AG09319 (cell line): ENCODE results near the gene PSD4.

Experiments
- DNase-seq: peaks from one replicate; pipeline ENCODE4 v3.0.0-alpha.2; 2010; ENCODE audit warnings: low read depth; ENCODE audit errors: extremely low read depth
- TF ChIP-seq, protein P1 (sequence below): IDR thresholded peaks from 2 replicates; pipeline ENCODE4 v1.5.1; 2011; ENCODE audit warnings: low read depth, mild to moderate bottlenecking, inconsistent platforms, low read length, moderate library complexity

The PSD4 gene

DNA sequence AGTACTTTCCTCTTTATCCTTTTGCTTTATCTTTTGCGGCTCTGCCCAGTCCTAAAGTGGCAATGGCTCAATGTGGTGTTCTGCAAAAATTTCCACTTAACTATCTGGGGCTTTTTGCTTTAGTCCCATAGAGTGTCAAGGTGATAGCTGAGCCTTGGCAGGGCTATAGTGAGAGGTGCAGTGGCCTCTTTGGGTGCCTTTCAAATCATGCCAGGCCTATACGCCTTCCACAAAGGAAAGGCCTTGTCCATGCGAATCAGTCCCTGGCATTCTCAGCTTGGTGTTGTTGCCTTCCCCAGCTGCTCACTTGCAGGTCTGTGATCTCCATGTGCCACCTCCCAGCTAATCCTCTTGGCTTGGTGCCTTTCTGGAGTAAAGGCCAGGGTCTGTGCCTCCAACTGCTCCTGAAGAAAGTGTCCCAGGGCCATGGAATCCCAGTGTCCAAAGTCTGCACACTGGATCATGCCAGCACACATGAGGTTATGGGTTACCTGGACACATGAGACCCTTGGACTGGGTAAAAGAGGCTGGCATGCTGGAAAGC, 78.3 kb downstream of the PSD4 start:
- DNase-seq, result no peak
- TF ChIP-seq, protein P1, sequence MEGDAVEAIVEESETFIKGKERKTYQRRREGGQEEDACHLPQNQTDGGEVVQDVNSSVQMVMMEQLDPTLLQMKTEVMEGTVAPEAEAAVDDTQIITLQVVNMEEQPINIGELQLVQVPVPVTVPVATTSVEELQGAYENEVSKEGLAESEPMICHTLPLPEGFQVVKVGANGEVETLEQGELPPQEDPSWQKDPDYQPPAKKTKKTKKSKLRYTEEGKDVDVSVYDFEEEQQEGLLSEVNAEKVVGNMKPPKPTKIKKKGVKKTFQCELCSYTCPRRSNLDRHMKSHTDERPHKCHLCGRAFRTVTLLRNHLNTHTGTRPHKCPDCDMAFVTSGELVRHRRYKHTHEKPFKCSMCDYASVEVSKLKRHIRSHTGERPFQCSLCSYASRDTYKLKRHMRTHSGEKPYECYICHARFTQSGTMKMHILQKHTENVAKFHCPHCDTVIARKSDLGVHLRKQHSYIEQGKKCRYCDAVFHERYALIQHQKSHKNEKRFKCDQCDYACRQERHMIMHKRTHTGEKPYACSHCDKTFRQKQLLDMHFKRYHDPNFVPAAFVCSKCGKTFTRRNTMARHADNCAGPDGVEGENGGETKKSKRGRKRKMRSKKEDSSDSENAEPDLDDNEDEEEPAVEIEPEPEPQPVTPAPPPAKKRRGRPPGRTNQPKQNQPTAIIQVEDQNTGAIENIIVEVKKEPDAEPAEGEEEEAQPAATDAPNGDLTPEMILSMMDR, result no peak

DNA sequence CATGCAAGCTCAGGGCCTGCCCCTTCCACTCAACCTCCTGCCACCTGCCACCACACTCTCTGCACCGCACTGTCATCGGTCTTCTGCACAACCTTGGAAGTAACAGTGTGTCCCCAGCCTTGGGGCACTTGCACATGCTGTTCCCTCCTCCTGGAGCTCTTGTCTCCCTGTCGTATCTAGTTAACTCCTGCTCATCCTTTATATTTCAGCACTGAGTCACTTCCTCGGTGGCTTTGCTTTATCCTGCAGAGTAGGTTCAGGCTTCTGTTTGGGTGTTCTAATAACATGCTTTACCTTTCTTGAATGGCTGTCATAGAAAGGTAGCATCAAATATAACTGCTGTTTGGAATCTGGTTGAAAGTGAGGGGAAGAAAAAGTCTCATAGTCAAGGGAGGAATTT, 79.7 kb downstream of the PSD4 start:
- TF ChIP-seq, protein P1, result no peak
- DNase-seq, result no peak

DNA sequence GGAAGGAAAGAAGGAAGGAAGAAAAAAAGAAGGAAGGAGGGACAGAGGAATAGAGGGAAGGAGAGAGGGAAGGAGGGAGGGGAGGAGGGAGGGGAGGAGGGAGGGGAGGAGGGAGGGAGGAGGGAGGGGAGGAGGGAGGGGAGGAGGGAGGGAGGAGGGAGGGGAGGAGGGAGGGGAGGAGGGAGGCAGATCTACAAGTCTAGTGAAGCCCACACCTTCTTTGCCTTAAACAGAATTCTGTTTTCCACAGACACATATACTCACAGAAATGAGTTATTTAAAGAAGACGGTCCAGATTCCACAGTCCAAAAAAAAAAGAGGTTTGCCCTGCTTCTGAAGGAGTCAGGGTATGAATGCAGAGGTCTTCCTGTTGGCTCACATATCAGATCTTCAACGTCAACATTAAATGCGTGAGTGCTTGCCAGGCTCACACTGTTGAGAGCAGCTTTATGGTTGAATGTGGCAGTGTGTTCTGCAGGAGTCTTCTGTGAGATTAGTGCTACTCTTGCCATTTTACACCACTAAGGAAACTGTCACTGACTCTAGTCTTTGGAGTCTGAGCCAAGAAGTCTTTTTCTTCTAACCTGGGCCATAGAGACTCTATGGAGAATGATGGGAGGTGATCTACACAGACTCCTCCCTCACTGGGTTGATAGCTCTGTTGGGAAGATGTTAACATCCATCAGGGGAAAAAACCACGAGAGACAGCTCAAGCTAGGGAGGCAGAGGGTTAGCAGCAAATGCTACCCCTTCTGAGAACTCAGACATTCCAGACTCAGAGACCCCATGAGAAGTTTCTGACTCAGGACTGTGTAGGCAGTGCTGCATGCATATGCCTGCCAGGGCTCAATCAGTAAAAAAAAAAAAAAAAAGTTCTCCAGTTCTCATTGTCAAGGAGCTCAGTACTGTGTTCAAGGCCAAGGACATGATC, 81.6 kb downstream of the PSD4 start:
- DNase-seq, result no peak
- TF ChIP-seq, protein P1, result no peak

DNA sequence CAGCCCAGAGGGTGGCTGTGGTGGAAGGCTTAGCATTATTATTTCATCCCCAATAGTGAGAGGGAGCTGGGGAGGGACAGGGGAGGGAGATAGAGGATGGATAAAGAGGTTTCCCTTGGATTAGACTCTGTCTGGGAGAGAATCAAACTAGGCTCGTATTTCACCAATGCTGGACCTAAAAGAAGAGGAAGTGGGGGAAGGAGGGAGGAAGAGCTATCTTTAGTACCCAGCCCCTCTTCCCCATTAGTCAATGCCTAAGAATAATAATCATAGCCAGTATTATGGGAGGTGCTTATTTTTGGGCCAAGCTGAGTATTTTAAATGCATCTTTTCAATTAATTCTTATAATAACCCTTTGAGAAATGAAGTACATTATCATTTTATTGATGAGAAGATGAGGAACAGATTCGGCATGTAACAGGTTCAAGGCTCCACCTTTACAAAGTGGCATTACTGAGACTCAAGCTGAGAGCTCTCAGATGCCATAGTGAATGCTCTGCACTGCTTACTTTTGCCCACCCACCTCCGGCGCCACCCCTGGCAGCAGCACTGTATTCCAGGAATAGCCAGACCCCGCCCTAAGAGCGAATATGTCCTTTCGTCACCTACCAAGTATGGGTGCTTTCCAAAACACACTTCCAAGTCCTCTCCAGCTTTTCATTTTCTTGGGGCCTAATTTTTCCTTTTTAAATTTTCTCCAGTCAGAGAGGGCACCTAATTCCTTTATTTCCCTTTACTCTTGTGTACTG, 83.9 kb downstream of the PSD4 start:
- no peak for DNase-seq
- TF ChIP-seq, protein P1, result no peak

DNA sequence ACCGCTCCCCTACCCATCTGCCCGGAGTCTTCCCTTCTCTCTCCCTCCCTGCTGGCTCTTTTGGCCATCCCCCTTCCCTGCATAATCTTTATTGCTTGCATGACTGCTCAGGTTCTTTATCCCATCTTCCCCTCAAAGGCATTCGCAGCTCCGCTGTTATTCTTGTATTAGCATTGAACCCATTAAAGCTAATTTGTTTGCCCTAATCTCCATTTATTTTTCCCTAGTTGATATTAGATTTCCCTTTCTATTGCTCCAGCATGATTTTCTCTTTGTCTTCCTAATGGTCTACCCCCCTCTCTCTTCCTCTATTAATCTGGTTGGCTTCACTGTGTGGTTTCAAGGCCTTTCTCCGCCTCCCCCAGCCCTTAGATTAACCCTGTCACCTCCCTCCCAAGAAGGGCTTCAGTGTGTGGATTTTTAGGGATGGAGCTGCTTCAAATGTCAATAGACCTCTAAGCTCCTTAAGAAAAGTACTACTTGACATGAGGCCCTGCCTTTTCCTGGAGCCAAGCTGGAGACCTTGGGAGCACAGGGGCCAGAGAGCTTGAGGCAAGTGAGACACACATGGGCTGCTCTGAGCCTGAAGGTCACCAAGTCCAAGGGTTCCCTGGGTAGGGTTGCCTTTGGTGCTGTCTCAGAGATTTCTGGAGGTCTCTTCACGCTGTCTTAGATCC, 84.8 kb downstream of the PSD4 start:
- TF ChIP-seq, protein P1, result no peak
- DNase-seq, result no peak
